Skin of body (tissue), 2 donors: ENCODE data around the gene TAF3. TPM values are rescaled to one million over a fixed set of nuclear protein-coding genes. Genes with fewer than 3 reads are reported as not detected.
"Not testable (repeated sequence)": the region's sequence is repeated elsewhere in the genome, so short reads cannot be mapped to it uniquely, and the experiment has no call there.

Experiments
- DNase-seq: peaks from one replicate; lab custom pipeline; 2025; lab: John Stamatoyannopoulos, UW
- total RNA-seq: library from RNA; depleted of rRNA; stranded (reverse); fragments of >200 nt; gene quantifications from one replicate; pipeline ENCODE4 v1.2.3, GENCODE V29; 2014

TAF3 gene, protein sequence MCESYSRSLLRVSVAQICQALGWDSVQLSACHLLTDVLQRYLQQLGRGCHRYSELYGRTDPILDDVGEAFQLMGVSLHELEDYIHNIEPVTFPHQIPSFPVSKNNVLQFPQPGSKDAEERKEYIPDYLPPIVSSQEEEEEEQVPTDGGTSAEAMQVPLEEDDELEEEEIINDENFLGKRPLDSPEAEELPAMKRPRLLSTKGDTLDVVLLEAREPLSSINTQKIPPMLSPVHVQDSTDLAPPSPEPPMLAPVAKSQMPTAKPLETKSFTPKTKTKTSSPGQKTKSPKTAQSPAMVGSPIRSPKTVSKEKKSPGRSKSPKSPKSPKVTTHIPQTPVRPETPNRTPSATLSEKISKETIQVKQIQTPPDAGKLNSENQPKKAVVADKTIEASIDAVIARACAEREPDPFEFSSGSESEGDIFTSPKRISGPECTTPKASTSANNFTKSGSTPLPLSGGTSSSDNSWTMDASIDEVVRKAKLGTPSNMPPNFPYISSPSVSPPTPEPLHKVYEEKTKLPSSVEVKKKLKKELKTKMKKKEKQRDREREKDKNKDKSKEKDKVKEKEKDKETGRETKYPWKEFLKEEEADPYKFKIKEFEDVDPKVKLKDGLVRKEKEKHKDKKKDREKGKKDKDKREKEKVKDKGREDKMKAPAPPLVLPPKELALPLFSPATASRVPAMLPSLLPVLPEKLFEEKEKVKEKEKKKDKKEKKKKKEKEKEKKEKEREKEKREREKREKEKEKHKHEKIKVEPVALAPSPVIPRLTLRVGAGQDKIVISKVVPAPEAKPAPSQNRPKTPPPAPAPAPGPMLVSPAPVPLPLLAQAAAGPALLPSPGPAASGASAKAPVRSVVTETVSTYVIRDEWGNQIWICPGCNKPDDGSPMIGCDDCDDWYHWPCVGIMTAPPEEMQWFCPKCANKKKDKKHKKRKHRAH
- total RNA-seq, result 3.2 TPM

DNA sequence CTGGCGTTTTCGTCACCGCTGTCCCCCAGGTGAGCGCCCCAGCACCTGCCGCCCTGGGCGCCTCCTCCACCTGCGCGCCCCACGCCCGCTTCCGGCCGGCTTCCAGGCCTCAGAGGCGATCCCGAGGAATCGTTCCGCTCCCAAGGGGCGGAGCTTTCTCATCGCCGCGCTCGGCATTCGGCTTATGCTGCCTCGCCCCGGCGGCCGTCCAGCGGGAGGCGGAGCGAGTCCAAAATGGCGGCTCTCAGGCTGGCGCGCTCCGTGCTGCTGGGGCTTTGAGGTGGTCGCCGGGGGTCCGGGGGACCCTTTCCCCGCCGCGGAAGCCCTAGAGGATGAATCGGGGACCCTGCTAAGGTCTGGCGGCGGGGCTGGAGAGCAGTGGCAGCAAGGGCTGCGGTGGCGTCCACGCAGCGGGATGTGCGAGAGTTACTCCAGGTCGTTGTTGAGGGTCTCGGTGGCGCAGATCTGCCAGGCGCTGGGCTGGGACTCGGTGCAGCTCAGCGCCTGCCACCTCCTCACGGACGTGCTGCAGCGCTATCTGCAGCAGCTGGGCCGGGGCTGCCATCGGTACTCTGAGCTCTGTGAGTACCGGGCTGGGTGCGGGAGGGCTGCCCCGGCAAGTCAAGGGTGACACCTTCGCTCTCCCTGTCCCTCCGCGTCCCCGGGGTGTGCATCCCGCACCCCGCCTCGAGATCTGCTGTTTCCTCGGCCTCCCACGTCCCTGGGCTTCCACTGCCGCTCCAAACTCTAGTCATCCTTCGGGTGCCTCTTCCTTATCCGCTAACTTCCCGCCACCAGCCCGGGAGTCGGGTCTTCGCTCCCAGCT, at the start of gene TAF3:
TSS of gene TAF3 (plus strand) at position 211 of the 826 bp plus-strand sequence. CDS start at position 416, 205 bp downstream.
- DNase-seq, result peak; percentile 90

DNA sequence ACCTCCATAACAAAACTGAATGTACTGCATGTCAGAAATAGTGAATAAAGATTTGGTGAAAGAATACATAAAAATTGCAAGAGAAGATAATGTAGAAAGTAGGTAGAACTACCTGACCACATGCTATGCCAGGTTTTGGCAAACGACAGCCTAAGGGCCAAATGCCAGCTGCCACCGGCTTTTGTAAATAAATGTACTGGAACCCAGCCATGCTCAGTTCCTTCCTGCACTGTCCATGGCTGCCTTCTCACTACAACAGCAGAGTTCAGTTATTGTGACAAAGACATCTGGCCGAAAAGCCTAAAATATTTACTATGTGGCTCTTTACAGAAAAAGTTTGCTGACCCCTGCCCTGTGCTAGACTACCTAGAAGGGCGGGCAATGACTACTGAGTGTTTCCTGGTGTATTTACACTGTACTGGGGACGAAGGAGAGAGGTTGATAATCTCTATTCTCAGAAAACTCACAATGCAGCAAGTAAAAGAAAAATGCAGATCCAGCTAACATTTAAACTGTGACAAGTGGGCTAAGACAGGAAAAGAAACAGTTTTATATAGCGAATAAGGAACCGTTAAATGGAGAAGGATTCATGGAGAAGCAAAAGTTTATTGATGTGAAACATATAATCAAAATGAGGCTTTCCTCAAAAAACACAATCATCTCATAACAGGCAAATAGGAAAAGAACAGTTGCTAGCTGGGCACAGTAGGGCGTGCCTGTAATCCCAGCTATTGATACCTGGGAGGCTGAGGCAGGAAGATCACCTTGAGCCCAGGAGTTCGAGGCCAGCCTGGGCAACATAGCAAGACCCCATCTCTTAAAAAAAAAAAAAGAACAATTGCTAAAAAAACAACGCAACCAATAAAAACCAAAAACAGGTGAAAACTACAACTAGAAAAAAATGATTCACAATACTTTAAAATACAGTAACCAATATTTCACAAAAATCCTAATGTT, 44.2 kb upstream of the TAF3 start:
- DNase-seq, result no peak

DNA sequence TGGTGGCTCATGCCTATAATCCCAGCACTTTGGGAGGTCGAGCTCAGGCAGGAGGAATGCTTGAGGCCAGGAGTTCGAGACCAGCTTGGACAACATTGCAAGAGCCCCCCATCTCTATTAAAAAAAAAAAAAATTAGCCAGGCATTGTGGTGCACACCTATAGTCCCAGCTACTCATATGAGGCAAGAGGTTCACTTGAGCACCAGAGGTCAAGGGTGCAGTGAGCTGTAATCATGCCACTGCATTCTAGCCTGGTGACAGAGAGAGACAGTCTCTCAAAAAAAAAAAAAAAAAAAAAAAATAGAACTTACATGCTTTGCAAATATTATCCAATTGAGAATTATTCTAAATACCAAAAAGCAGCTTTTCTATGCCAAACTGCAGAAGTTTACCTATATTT, 41.5 kb upstream of the TAF3 start:
- no peak for DNase-seq

DNA sequence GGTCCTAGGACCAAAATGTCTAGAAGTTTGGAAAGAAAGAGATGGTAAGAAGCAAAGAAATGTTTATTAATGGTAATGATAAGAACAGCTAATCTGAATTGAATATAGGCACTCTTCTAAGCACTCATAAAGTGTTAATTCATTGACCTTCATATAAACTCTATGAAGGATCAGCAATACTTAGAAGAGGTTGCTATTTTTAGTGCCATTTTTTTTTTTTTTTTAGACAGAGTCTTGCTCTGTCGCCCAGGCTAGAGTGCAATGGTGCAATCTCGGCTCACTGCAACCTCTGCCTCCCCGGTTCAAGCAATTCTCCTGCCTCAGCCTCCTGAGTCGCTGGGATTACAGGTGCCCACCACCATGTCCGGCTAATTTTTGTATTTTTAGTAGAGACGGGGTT, 36.1 kb upstream of the TAF3 start:
- not testable (repeated sequence) for DNase-seq

DNA sequence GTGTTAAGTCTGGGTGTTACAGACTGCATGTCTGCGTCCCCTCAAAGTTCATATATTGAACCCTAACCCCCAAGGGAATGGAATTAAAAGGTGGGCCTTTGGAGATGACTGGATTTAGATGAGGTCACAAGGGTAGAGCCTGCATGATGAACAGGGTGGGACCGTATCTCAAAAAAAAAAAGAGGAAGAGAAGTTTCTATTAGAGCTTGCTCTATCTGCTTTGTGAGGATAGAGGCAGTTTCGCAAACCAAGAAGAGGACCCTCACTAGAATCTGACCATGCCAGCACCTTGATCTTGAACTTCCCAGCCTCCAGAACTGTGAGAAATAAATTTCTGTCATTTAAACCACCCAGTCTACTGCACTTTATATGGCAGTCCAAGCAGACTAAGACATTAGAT, 31.9 kb upstream of the TAF3 start:
- DNase-seq, result no peak

DNA sequence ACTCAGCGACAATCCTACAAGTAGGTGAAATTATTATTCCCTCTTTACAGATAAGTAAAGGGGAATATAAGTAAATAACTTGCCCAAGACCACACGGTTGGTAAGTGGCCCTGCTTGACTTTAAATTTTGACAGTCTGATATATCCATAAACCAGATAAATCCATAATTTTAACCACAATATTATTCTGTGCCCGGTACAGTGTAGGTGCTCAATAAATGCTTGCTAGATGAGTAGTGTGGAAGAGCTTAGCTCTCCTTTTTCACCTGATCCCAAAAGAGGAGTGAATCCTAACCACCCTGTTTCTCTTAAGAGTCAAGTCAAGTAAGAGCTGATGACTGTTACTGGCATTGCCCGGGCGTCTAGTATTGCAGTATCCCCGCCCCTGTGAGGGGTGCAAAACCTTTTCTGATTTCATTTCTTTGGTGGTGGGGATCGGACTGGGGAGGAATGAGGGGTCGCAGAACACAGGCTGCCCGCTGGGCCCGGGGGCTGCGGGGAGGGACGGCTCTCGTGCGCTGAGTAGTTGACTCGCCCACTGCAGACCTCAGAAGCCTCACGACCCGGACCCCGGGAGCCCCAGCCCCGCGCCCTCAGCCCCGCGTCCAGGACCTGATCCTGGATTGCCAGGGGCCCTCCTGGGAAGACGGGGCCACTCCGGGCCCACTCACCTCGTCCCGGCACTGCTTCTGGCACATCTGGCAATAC, 31.0 kb upstream of the TAF3 start:
- no peak for DNase-seq

DNA sequence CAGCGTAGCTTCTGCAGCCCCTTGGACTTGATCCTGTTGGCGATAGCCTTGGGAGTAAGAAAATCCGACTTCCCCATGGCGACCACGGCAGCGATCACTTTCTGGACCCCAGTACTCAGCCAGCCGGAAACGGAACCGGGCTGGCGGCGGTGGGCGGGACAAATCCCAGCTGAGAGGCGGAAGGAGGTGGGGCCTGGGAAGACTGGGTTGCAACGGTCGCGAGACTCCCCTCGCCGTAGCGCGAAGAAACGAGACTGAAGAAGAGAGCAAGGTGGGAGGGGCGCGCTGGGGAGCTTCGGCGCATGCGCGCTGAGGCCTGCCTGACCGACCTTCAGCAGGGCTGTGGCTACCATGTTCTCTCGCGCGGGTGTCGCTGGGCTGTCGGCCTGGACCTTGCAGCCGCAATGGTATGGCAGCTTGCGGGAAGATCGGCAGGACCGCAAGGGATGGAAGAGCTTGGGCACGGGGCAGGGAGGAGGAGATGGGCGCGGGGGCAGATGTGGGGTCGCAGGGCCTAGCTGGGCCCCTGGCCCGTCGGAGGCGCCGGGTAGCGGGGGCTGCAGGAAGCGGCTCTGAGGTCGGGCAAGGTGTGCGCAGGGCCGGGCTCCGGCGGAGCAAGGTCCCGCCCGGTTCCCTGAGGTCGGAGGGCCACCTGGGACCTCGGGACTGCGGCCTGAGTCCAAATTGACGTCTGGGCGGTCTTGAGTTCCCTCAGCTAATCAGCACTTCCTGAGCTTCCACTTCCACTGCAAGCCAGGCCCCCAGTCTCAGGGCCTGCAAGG, 30.3 kb upstream of the TAF3 start, which contains the start of the genes ATP5F1C and KIN:
TSS of gene ATP5F1C (plus strand) at position 321 of the 782 bp plus-strand sequence. CDS start at position 352, 31 bp downstream.
TSS of gene KIN (minus strand) at position 137 of the 782 bp plus-strand sequence. CDS start at position 77, 60 bp downstream.
- peak; percentile 96 for DNase-seq

DNA sequence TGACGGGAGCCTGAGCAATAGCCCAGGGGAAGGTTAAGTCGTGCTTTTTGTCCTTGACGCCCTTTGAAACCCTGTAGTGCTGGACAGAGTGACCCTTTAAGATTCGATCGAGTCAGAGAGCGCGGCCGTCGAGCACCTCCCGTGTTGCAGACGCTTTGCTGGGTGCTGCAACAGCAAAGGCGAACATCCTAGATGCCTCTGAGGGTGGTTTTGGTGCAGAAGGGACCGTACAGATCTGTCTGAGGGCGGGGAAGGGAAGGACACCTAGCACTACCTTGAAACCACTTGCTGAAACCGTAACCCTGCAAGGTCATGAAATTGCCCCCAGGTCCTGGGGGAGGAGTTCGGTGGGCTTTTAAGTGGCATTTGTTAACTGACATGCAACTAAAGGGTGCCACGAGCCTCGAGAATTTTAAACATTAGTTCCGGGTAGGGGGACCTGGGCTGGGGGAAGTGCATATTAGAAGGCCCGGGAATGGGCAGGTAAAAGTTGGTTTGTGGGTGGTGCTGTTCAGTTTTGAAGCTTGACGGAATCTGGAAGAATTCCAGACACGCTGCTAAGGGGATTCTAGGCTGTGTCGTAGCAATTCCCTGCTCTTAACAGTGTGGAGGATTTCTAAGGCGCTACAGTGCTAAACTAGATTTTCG, 29.5 kb upstream of the TAF3 start:
- peak; percentile 9 for DNase-seq

DNA sequence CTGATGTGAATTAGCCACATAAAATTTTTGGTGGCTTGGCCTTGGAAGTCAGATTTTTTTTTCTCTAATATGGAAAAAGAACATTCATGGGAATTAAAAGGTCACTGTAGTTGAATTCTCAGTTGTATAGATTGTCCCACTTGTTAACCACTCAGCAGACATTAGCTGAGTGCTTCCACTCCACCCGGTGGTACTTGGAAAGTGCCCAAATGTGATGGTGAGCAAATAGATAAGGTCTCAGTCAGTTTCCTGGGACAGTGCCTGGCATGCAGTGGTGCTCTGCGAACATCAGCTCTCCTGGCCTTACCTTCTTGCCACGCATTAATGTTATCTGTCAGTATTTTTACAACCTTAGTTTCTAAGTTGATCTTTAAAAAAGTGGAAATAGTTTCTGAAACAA, 28.9 kb upstream of the TAF3 start:
- no peak for DNase-seq

DNA sequence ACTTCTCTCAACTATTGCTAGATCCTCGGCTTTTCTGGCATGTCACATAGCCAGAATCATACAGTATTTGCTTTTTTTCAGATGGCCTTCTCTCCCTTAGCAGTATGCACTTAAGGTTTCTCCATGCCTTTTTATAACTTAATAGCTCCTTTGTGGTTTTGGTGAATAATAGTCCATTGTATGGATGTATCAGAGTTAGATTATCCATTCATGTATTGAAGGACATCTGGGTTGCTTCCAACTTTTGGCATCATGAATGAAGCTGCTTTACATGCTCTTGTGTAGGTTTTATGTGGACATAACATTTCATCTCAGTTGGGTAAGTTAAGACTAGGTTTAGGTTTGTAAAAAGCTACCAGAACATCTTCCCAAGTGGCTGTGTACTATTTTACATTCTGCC, 25.8 kb upstream of the TAF3 start:
- no peak for DNase-seq

DNA sequence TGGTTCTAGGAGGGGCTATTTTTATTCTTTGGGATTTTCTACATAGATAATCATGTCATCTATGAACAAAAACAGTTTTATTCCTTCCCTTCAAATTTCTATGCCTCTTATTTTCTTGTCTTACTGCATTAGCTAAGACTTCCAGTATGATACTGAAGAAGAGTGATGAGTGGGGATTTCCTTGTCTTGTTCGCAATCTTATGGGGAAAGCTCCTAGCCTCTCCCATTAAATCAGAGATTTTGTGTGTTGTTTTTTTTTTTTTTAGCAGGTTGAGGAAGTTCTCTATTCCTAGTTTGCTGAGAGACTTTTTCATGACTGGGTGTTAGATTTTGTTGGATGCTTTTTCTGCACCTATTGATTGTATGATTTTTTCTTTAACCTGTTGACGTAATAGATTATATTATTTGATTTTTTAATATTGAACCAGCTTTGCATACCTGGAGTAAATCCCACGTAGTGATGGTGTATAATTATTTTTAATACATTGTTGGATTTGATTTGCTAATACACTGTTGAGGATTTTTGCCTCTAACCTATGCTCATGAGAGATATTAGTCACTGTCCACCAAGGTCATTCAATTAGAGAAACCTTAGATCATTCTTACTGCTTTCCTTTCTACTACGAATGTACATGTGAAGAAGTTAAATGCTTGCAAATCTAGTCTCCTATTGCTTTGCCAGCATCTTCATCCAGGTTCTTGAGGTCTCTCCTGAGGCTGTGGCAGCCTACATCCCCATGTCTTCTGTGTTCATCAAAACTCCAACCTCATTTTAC, 23.9 kb upstream of the TAF3 start:
- DNase-seq, result no peak

DNA sequence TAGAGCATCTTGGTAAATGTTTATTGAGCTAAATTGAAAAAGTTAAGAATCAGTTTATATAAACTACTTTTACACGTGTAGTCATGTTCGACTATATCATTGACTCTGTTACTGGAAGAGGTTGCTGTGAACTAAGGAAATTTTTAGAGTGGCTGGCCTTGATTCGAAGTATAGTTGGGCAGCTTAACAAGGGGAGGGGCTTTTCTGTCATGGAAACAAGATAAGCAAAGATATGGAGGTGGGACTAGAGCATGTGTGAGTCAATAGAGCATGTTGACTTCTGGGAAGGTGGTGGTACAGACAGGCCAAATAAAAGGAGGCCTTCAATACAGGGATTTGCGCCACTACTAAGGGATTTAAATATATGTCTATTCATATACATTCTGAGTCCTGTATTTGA, 22.7 kb upstream of the TAF3 start:
- no peak for DNase-seq

DNA sequence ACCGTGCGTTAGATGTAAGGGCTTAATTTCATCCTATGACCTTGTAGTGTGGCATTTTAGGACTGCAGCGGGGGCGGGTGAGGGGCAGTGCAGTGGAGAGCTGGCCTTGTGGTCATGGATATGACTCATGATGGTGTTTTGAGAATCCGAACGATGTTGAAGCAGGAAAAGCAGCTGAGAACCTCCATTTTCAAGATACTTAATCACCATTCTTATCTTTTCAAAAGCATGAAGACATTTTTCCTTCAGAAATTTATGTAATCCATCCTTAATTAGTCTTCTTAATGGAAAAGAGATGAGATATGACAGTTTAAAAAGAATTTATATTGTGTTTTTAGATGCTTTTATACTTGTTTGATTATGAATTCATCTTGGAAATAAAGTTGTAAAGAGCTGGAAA, 20.7 kb upstream of the TAF3 start:
- DNase-seq, result no peak

DNA sequence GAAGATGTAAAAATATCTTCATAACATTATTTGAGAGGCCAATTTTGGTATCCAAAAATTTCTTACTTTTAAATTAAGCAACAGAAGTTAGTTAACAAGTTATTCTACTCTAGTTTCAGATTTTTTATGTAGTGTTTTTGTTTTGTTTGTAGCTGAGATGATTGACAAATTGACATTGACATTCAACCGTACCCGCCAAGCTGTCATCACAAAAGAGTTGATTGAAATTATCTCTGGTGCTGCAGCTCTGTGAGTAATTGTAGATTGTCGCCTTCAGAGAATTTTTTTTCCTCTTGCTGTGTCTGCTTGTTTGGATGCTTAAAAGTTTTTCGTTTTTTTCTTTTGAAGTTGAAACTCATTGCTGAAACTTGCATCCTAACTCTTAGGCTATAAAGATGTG, 15.7 kb upstream of the TAF3 start:
- DNase-seq, result no peak

DNA sequence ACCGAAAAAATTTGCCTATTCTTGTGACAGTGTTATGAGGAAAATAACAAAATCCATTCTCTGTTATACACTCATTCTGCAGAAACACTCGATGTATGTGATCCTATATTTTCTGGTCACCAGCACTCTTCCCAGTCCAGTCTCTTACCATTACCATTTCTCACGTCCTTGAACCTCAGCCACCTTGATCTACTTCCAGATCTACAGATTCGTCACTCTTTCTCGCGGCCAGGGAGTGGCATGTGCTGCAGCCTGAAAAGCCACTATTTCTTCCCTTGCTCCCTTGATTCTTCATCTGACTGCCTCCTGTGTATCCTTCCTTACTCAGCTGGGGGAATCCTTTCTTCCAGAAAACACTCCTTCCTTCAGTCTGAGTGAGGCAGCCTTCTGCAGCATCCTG, 14.1 kb upstream of the TAF3 start:
- no peak for DNase-seq

DNA sequence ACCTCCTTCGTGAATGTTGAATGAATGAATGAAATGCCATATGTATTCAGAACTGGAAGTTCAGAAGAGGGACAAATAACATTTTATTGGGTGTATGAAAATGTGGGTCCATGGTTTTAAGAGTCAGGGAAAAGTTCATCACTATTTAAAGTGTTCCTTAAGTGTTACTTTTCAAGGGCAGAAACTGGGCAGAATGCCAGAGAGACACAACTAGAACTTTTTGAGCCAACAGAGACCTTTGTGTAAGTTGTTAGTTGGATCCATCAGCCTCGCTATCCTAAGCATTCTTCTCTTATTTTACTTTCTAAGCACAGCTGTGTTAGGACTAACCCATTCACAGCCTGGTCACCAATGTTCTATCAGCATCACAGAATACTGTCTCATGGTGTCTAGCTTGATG, 13.6 kb upstream of the TAF3 start:
- no peak for DNase-seq

DNA sequence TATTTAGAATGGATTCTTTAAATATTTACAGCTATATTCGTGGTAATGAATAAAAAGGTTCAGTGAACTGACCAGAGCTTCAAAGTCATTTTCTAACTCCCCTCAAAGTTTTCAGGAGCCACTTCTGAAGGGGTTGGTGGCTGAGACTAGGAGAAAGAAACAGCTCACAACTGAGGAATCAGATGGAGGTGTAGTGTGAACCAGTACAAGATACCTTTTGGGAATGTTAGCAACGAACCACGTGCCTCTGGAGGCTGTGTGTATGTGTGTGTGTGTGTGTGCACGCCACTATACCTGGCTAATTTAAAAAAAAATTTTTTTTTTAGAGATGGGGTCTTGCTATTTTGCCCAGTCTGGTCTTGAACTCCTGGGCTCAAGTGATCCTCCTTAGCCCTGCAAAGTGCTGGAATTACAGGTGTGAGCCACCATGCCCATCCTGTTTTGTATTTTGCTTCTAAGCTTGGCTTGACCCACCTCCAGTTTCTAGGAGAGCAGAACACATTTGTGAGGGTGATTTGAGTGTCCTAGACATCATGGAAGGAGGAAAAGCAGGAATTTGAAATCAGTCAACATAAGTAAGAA, 9.5 kb upstream of the TAF3 start:
- no peak for DNase-seq
